Kidney (tissue), 14 donors: ENCODE measurements around the gene ITPA. TPM values are rescaled to one million over a fixed set of nuclear protein-coding genes. Genes with fewer than 3 reads are reported as not detected.

ENCODE experiments used
- DNase-seq, 5 donors: peaks; one replicate each; pipeline ENCODE4 v3.0.0-alpha.2; 2013 to 2020
- FAIRE-seq: peaks from 2 replicates; lab custom pipeline; 2012; peaks lifted over from hg19 to GRCh38; lab: Jason Lieb, UNC
- H3K27ac ChIP-seq, 2 donors: one replicate each; pipeline ENCODE4 v1.7.0; 2013; ENCODE audit warnings: low read depth in 2 of 2, low read length in 2 of 2, inconsistent platforms in 1 of 2
- H3K27me3 ChIP-seq: one replicate; pipeline ENCODE4 v1.7.1; 2013; ENCODE audit warnings: low read length, inconsistent platforms; ENCODE audit not compliant: control insufficient read depth, insufficient read depth
- H3K36me3 ChIP-seq, 3 donors: one replicate each; pipeline versions ENCODE4 v1.7.0 to v1.7.1; 2013; ENCODE audit warnings: low read length in 3 of 3, control low read depth in 1 of 3, inconsistent platforms in 1 of 3; ENCODE audit not compliant: insufficient read depth in 3 of 3, control insufficient read depth in 2 of 3
- H3K4me1 ChIP-seq, 3 donors: one replicate each; pipeline versions ENCODE4 v1.7.0 to v1.7.1; 2013; ENCODE audit warnings: low read length in 3 of 3, inconsistent platforms in 1 of 3, low read depth in 1 of 3; ENCODE audit not compliant: control insufficient read depth in 2 of 3, insufficient read depth in 2 of 3
- H3K4me3 ChIP-seq, 3 donors: one replicate each; pipeline versions ENCODE4 v1.7.0 to v1.8.1; 2013; ENCODE audit warnings: low read length in 3 of 3, control low read depth in 1 of 3, inconsistent platforms in 1 of 3
- H3K9ac ChIP-seq, 3 donors: one replicate each; pipeline versions ENCODE4 v1.7.0 to v1.7.1; 2013; ENCODE audit warnings: low read length in 3 of 3, control low read depth in 1 of 3, inconsistent platforms in 1 of 3
- H3K9me3 ChIP-seq, 3 donors: one replicate each; pipeline versions ENCODE4 v1.7.0 to v1.7.1; 2013; ENCODE audit warnings: low read length in 3 of 3, control low read depth in 1 of 3, inconsistent platforms in 1 of 3; ENCODE audit not compliant: control insufficient read depth in 2 of 3, insufficient read depth in 1 of 3
- intact Hi-C: fragments of 100-400 bp; cut with DNase I; formaldehyde crosslinking; loops from one replicate; pipeline ENCODE4 v1.11.1; 2022
- polyA plus RNA-seq: library from polyadenylated mRNA; stranded (reverse); fragments of 350-450 nt; fragmentation: Illumina TruSeq; extraction: RNeasy Lipid Tissue Mini Kit (QIAGEN cat#74804); gene quantifications from one replicate; pipeline ENCODE4 v1.2.3, GENCODE V29; 2014; ENCODE audit warnings: low read depth, low replicate concordance; ENCODE audit not compliant: insufficient read depth
- total RNA-seq: library from RNA; stranded (reverse); fragmentation: NEBNext Ultra II Directional; extraction: Animal tissue kit (Norgen Biotek cat#: 25700); gene quantifications from one replicate; pipeline ENCODE4 v1.2.1, GENCODE V29; 2021
- TF ChIP-seq, protein P1 (sequence below): IDR thresholded peaks from 3 replicates; pipeline ENCODE4 v1.5.1; 2012; ENCODE audit warnings: mild to moderate bottlenecking, moderate library complexity, borderline replicate concordance; ENCODE audit not compliant: insufficient read depth; ENCODE audit errors: extremely low read depth
- donor health status: control.
- donor health status: control.
- donor health status: control.
- donor health status: control.
- donor health status: control.
- donor health status: DM: yes; HTN: yes; CAD: no.
- donor health status: Normal renal cell carcinoma (clear cell type).

The ITPA gene
- total and polyA plus RNA-seq, 2 donors from 2014 or later, result 59.7 to 81.1 TPM

- H3K36me3 ChIP-seq, result no peaks in the 10 kb centered on the region
- intact Hi-C loops, result no loop called here
- peak within 1 kb of the TSS; percentile 26 to 57 (median 49) for H3K4me3 ChIP-seq
- H3K9me3 ChIP-seq, result no peaks in the 10 kb centered on the region
- no peak within 1 kb of the TSS for H3K9ac ChIP-seq
- peak in 3 of 5 donors; percentile 39 to 89 (median 58) for DNase-seq
- no peak for FAIRE-seq
- peaks cover 16% of the 10 kb centered on the region for H3K27me3 ChIP-seq
- H3K27ac ChIP-seq, result no peak within 1 kb of the TSS
- TF ChIP-seq, protein P1, sequence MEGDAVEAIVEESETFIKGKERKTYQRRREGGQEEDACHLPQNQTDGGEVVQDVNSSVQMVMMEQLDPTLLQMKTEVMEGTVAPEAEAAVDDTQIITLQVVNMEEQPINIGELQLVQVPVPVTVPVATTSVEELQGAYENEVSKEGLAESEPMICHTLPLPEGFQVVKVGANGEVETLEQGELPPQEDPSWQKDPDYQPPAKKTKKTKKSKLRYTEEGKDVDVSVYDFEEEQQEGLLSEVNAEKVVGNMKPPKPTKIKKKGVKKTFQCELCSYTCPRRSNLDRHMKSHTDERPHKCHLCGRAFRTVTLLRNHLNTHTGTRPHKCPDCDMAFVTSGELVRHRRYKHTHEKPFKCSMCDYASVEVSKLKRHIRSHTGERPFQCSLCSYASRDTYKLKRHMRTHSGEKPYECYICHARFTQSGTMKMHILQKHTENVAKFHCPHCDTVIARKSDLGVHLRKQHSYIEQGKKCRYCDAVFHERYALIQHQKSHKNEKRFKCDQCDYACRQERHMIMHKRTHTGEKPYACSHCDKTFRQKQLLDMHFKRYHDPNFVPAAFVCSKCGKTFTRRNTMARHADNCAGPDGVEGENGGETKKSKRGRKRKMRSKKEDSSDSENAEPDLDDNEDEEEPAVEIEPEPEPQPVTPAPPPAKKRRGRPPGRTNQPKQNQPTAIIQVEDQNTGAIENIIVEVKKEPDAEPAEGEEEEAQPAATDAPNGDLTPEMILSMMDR, result no peak
- H3K4me1 ChIP-seq, result peaks cover 0 to 2% (median 0%) of the 10 kb centered on the region in 3 donors
Observed at GRCh38 chr20:3239026-3239866, 29.9 kb downstream of the ITPA start, which contains the start of gene SLC4A11. SLC4A11 (minus strand) TSS chr20:3239190; CDS start chr20:3239137, 53 bp downstream.

- TF ChIP-seq, protein P1, result no peak
- peaks cover 0 to 2% (median 0%) of the 10 kb centered on the region in 3 donors for H3K4me1 ChIP-seq
- no peak overlapping the region for H3K9ac ChIP-seq
- intact Hi-C loops, result no loop called here
- H3K9me3 ChIP-seq, result no peaks in the 10 kb centered on the region
- DNase-seq, result no peak
- no peaks in the 10 kb centered on the region for H3K36me3 ChIP-seq
- H3K27ac ChIP-seq, result no peak overlapping the region
- H3K4me3 ChIP-seq, result peak overlapping the region; percentile 26 to 57 (median 49)
- FAIRE-seq, result no peak
- H3K27me3 ChIP-seq, result peaks cover 16% of the 10 kb centered on the region
Observed at GRCh38 chr20:3239867-3240775, 30.8 kb downstream of the ITPA start.

- Histone ChIP-seq H3K9ac (no peak overlapping the region), H3K27ac (no peak overlapping the region), H3K4me3 (no peak overlapping the region), H3K4me1 (peaks cover 0 to 2% (median 0%) of the 10 kb centered on the region in 3 donors), H3K27me3 (peaks cover 16% of the 10 kb centered on the region), H3K36me3 (no peaks in the 10 kb centered on the region), H3K9me3 (no peaks in the 10 kb centered on the region)
- TF ChIP-seq, protein P1, result no peak
- DNase-seq (no peak), FAIRE-seq (no peak)
- intact Hi-C loops, result no loop called here
Observed at GRCh38 chr20:3240776-3241363, 31.6 kb downstream of the ITPA start.
